Adipocyte (in vitro differentiated cells): ENCODE measurements around the gene KCNMB1.

Experiments
- DNase-seq: peaks from one replicate; pipeline ENCODE4 v3.0.0-alpha.2; 2015; ENCODE audit warnings: low read depth
- H3K27me3 ChIP-seq: replicated peaks from 2 replicates; pipeline ENCODE4 v1.7.0; 2013; ENCODE audit warnings: mild to moderate bottlenecking, low read length, moderate library complexity; ENCODE audit not compliant: control insufficient read depth, insufficient read depth
- H3K36me3 ChIP-seq: 2 replicates; pipeline ENCODE4 v1.7.0; 2013; ENCODE audit warnings: low read length, mild to moderate bottlenecking, moderate library complexity; ENCODE audit not compliant: control insufficient read depth, insufficient read depth, severe bottlenecking
- H3K4me1 ChIP-seq: 2 replicates; pipeline ENCODE4 v1.7.0; 2013; ENCODE audit warnings: mild to moderate bottlenecking, low read length, moderate library complexity; ENCODE audit not compliant: control insufficient read depth, insufficient read depth
- H3K4me3 ChIP-seq: 2 replicates; pipeline ENCODE4 v1.7.0; 2013; ENCODE audit warnings: mild to moderate bottlenecking, low read length, moderate library complexity
- H3K9ac ChIP-seq: 2 replicates; pipeline ENCODE4 v1.7.0; 2013; ENCODE audit warnings: mild to moderate bottlenecking, low read length, moderate library complexity
- H3K9me3 ChIP-seq: 2 replicates; pipeline ENCODE4 v1.7.0; 2013; ENCODE audit warnings: mild to moderate bottlenecking, low read length, moderate library complexity; ENCODE audit not compliant: control insufficient read depth

Gene KCNMB1

GRCh38 chr5:170339780-170340167 lies 49.4 kb downstream of the KCNMB1 start:
- Histone ChIP-seq H3K9me3 (no peaks in the 10 kb centered on the region), H3K27me3 (peaks cover 34% of the 10 kb centered on the region), H3K4me1 (peaks cover 9% of the 10 kb centered on the region), H3K4me3 (no peak overlapping the region), H3K36me3 (no peaks in the 10 kb centered on the region), H3K9ac (no peak overlapping the region)
- DNase-seq = no peak

GRCh38 chr5:170338933-170339779 lies 50.0 kb downstream of the KCNMB1 start:
- H3K36me3 ChIP-seq = no peaks in the 10 kb centered on the region
- H3K9ac ChIP-seq = no peak overlapping the region
- DNase-seq = no peak
- no peaks in the 10 kb centered on the region for H3K9me3 ChIP-seq
- H3K4me1 ChIP-seq = peaks cover 9% of the 10 kb centered on the region
- peaks cover 34% of the 10 kb centered on the region for H3K27me3 ChIP-seq
- H3K4me3 ChIP-seq = no peak overlapping the region

GRCh38 chr5:170338291-170338690 lies 50.9 kb downstream of the KCNMB1 start:
- peaks cover 9% of the 10 kb centered on the region for H3K4me1 ChIP-seq
- H3K36me3 ChIP-seq = no peaks in the 10 kb centered on the region
- peaks cover 29% of the 10 kb centered on the region for H3K27me3 ChIP-seq
- H3K9ac ChIP-seq = no peak overlapping the region
- no peak overlapping the region for H3K4me3 ChIP-seq
- no peak for DNase-seq
- H3K9me3 ChIP-seq = no peaks in the 10 kb centered on the region

DNA sequence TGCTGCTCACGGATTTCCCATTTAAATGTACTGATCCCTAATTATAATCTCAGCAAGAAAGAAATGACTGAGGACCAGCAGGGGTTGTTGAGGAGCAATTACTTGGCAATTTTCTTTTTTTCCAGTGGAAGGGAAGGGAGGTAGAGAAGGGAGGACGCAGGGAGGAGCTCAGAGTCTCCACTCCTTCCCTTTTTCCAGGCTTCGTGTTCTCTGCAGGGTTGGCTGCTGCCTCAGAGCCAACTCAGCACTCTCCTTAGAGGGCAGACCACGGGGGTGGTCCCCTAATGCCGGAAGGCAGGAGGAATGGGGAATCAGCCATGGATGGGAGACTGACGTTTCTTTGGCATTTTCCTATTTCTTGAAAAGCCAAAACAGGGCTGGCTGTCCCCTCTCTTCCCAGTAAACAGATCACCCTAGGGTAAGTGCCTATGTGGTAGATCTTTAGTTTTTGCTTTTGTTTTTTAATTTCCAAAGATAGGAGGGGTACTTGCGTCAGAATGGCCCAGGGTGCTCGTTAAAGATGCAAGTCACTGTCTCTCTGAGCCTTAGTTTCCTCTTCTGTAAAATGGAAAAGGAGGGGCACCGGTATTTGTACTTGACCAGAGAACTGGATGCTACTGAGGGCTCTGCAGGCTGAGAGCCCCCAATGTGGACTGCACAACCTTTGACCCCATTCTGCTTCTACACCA lies 52.0 kb downstream of the KCNMB1 start:
- H3K36me3 ChIP-seq = no peaks in the 10 kb centered on the region
- H3K9ac ChIP-seq = no peak overlapping the region
- peaks cover 27% of the 10 kb centered on the region for H3K27me3 ChIP-seq
- H3K4me1 ChIP-seq = peaks cover 7% of the 10 kb centered on the region
- DNase-seq = no peak
- no peak overlapping the region for H3K4me3 ChIP-seq
- H3K9me3 ChIP-seq = no peaks in the 10 kb centered on the region

DNA sequence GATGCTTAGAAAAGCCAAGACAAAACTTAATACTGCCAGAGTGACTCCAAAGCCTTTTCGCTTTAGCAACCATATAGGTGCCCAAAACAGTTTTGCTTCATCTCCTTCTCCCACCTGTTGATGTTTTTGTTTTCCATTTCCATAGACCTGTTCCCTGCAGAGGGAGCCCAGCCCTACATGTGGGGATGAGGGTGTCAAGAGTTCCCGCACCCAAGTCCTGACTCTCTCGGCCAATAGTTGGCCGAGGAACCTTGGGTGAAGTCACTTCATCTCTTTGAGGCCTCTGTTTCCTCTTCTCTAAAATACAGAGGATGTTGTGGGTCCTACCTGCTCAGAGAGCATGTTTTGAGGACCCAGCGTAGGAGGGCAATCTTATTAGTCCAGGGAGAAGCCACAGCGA lies 53.1 kb downstream of the KCNMB1 start:
- DNase-seq = no peak
- Histone ChIP-seq H3K9ac (no peak overlapping the region), H3K4me1 (peaks cover 7% of the 10 kb centered on the region), H3K36me3 (no peaks in the 10 kb centered on the region), H3K27me3 (peaks cover 25% of the 10 kb centered on the region), H3K4me3 (no peak overlapping the region), H3K9me3 (no peaks in the 10 kb centered on the region)

DNA sequence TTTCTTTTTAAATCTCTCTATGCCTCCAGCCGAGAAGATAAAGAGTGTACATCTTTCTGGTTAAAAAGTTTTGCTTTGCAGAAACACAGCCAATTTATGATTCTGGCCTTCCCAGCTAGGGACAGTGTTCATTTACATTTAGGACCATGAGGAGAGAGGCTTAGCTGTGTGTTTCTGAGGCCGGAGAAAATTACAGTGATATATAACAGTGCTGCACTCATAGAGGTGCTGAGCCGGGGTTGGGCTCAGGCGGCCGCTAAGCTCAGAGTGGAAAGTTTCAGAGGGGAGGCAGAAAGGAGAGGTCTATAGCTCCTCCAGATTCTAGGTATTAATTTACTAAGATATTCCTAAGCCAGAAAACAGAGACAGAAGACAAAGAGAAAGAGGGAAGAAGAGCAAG lies 54.5 kb downstream of the KCNMB1 start:
- no peak for DNase-seq
- Histone ChIP-seq H3K9ac (no peak overlapping the region), H3K4me1 (peaks cover 13% of the 10 kb centered on the region), H3K36me3 (no peaks in the 10 kb centered on the region), H3K27me3 (peaks cover 22% of the 10 kb centered on the region), H3K4me3 (no peak overlapping the region), H3K9me3 (no peaks in the 10 kb centered on the region)

DNA sequence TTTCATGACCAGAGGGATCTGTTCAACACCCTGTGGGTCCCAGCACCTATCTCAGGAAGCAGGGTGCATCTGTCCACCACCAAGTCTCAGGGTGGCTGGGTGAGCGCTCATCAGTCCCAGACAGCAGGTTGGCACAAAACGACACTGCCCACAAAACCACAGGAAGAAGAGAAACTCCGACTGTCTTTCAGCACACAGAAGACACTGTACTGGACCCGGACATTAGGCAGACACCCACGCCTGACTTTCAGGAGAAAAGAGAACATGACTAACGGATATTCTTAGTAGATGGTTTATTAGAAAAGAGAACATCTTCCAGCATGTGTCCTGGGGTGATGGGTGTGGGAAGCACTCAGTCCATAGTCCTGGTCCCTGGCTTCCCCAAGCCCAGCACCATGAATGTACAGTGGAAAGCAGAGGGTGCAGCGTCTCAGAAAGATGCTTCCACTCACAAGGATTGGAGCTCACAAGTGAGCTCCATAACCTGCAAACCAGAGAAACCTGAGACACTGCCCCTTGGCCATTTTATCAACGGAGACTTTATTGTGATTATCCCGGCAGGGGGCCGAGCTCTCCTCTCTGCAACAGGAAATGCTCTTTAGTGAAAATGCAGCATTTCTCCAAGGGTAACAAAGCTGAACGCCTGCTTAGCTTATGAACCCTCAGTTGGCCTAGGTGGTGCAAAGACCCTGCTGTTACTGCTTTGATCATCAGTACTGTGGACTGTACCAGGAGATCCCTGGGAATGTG lies 55.8 kb downstream of the KCNMB1 start:
- no peaks in the 10 kb centered on the region for H3K36me3 ChIP-seq
- H3K4me3 ChIP-seq = no peak overlapping the region
- H3K9me3 ChIP-seq = no peaks in the 10 kb centered on the region
- DNase-seq = no peak
- no peak overlapping the region for H3K9ac ChIP-seq
- peaks cover 13% of the 10 kb centered on the region for H3K4me1 ChIP-seq
- H3K27me3 ChIP-seq = peaks cover 23% of the 10 kb centered on the region

DNA sequence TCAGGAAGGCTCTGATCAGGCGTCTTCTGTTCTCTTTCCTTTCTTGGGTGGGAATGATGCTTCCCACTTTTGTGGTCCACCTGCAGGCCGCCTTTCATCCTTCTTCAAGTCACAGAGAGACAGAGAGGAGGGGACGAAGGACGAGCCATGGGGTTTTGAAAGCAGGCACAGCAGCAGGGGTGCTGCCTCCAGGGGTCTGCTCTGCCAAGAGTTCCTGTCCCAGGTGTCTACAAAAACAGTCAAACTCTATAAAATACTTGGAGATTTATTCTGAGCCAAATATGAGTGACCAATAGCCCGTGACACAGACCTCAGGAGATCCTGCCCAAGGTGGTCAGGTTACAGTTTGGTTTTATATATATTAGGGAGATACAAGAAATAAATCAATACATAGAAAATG lies 57.1 kb downstream of the KCNMB1 start:
- Histone ChIP-seq H3K36me3 (no peaks in the 10 kb centered on the region), H3K9ac (no peak overlapping the region), H3K9me3 (no peaks in the 10 kb centered on the region), H3K27me3 (peaks cover 17% of the 10 kb centered on the region), H3K4me3 (no peak overlapping the region), H3K4me1 (peaks cover 13% of the 10 kb centered on the region)
- no peak for DNase-seq

- H3K9me3 ChIP-seq = no peaks in the 10 kb centered on the region
- peaks cover 16% of the 10 kb centered on the region for H3K27me3 ChIP-seq
- H3K4me1 ChIP-seq = peaks cover 13% of the 10 kb centered on the region
- no peak for DNase-seq
- no peaks in the 10 kb centered on the region for H3K36me3 ChIP-seq
- peak overlapping the region; percentile 31 for H3K9ac ChIP-seq
- H3K4me3 ChIP-seq = peak overlapping the region; percentile 41
These were observed 58.6 kb downstream of the KCNMB1 start for GRCh38 chr5:170330568-170331054.

GRCh38 chr5:170329524-170329923 lies 59.6 kb downstream of the KCNMB1 start:
- H3K9me3 ChIP-seq = no peaks in the 10 kb centered on the region
- H3K36me3 ChIP-seq = no peaks in the 10 kb centered on the region
- no peak overlapping the region for H3K9ac ChIP-seq
- no peak for DNase-seq
- peaks cover 13% of the 10 kb centered on the region for H3K4me1 ChIP-seq
- peaks cover 16% of the 10 kb centered on the region for H3K27me3 ChIP-seq
- no peak overlapping the region for H3K4me3 ChIP-seq

GRCh38 chr5:170327829-170328228 lies 61.3 kb downstream of the KCNMB1 start:
- Histone ChIP-seq H3K4me3 (no peak overlapping the region), H3K27me3 (peaks cover 16% of the 10 kb centered on the region), H3K9me3 (no peaks in the 10 kb centered on the region), H3K36me3 (no peaks in the 10 kb centered on the region), H3K4me1 (peaks cover 13% of the 10 kb centered on the region), H3K9ac (no peak overlapping the region)
- no peak for DNase-seq
